ENCODE data around the gene TIGD6. TPM values are rescaled to one million over a fixed set of nuclear protein-coding genes. Genes with fewer than 3 reads are reported as not detected.

TIGD6 gene
- total and polyA plus RNA-seq, 10 of the 15 experiments (the other 5 are each of a cell fraction or from before 2014, with no cell fraction given) = 0.84 to 4.1 (median 2.7) TPM

- WGBS (ENCODE audit: insufficient coverage, insufficient replicate concordance, low lambda C conversion rate, missing lambda C conversion rate) = 100% methylated on average over 1 of the region's 1 CpG
- Histone ChIP-seq H3K9ac (ENCODE audit: control insufficient read depth, insufficient read depth, low read length) (no peak overlapping the region), H2AFZ (ENCODE audit: control insufficient read depth, low read depth, low read length) (no peak overlapping the region), H3K36me3 (ENCODE audit: control insufficient read depth in 2 of 2, insufficient read depth in 2 of 2, low read length in 1 of 2) (peaks cover 11 to 28% of the 10 kb centered on the region in 2 experiments), H3K4me3 (no peak overlapping the region), H3K27me3 (replicated peaks in 1 of 2; ENCODE audit: control insufficient read depth in 2 of 2, insufficient read depth in 2 of 2, low read length in 1 of 2) (no peaks in the 10 kb centered on the region), H3K9me3 (replicated peaks; ENCODE audit: control insufficient read depth, insufficient read depth, low read length) (no peaks in the 10 kb centered on the region), H3K4me2 (ENCODE audit: control insufficient read depth, insufficient read depth) (no peak overlapping the region), H3K79me2 (ENCODE audit: control insufficient read depth, insufficient read depth, low read length) (no peaks in the 10 kb centered on the region), H3K27ac (ENCODE audit: control insufficient read depth, insufficient read depth) (no peak overlapping the region), H4K20me1 (ENCODE audit: control insufficient read depth, insufficient read depth) (no peaks in the 10 kb centered on the region), H3K4me1 (ENCODE audit: control insufficient read depth, insufficient read depth, low read length) (no peaks in the 10 kb centered on the region)
- DNase-seq (ENCODE audit: low read depth, low spot score) = no peak
- in situ Hi-C loops (cut with MboI) = no loop called here
- ChIA-PET CTCF (interaction anchor here (1.4 to 2.2 kb wide), 2 partner anchors 51 to 189 kb away, joined by 3 to 8 read pairs; no protein-coding TSS in a partner anchor), POLR2A (interaction anchor here (0.5 kb wide), 1 partner anchor 617 kb away, joined by 3 read pairs; no protein-coding TSS in a partner anchor), SMC1A (ENCODE audit: uncharacterized antibody, unreplicated experiment) (interaction anchor here (0.6 to 2.9 kb wide), 4 partner anchors 8 to 405 kb away, joined by 3 to 8 read pairs (median 4); no protein-coding TSS in a partner anchor), RAD21 (ENCODE audit: unreplicated experiment) (interaction anchor here (1.0 to 1.2 kb wide), 2 partner anchors 78 to 162 kb away, joined by 3 read pairs; no protein-coding TSS in a partner anchor)
- no TSS peak for BruUV-seq (replicated peaks)
- FAIRE-seq = no peak
- no peak for ATAC-seq
- intact Hi-C loops (cut with micrococcal nuclease; ENCODE audit: unreplicated experiment) = no loop called here
- TF ChIP-seq CHD4 (IDR thresholded peaks at IDR 0.05) (no peak), JUND (IDR thresholded peaks at IDR 0.05; ENCODE audit: low read depth, low read length) (no peak), PML (IDR thresholded peaks at IDR 0.05; ENCODE audit: low read length) (no peak), TCF12 (IDR thresholded peaks at IDR 0.05; ENCODE audit: low read depth, low read length) (no peak), NFXL1 (IDR thresholded peaks at IDR 0.05; ENCODE audit: borderline replicate concordance) (no peak), CUX1 (IDR thresholded peaks at IDR 0.05; ENCODE audit: insufficient replicate concordance, low read depth, low read length) (no peak), CREM (IDR thresholded peaks at IDR 0.05; ENCODE audit: low read depth) (no peak), CBFB (IDR thresholded peaks at IDR 0.05; ENCODE audit: low read depth) (no peak), E2F8 (IDR thresholded peaks at IDR 0.05; ENCODE audit: low read depth, partially characterized antibody) (no peak), STAT1 (conservative IDR thresholded peaks at IDR 0.05) (no peak), ZBTB40 (IDR thresholded peaks at IDR 0.05; ENCODE audit: borderline replicate concordance) (no peak), SMC3 (IDR thresholded peaks at IDR 0.05; ENCODE audit: borderline replicate concordance, low read length) (no peak), MEF2A (IDR thresholded peaks at IDR 0.05; ENCODE audit: insufficient read depth, low read depth, low read length) (no peak)
These were observed 22.7 kb upstream of the TIGD6 start for GRCh38 chr5:150023136-150023535.

Measured in GM12878 (cell line).